ENCODE data around the gene TIMM10B. TPM values are rescaled to one million over a fixed set of nuclear protein-coding genes. Genes with fewer than 3 reads are reported as not detected.

Gene TIMM10B
- total and polyA plus RNA-seq, 2 of the 13 experiments (the other 11 are each of a cell fraction or from before 2014, with no cell fraction given): 34.9 to 39.5 TPM

GRCh38 chr11:6440906-6441358 lies 40.4 kb upstream of the TIMM10B start, which contains the start of gene HPX (continued):
- TF ChIP-seq SKIL (CRISPR knock-in tag; IDR thresholded peaks at IDR 0.05; ENCODE audit: borderline replicate concordance): peak; percentile 75; the same call in 1 of the 2 replicates
- no peak for TF ChIP-seq ZNF414 (CRISPR knock-in tag; IDR thresholded peaks at IDR 0.05)
- no peak for TF ChIP-seq ZNF775 (CRISPR knock-in tag; IDR thresholded peaks at IDR 0.05; ENCODE audit: borderline replicate concordance)
- no peak for TF ChIP-seq CREB1 (IDR thresholded peaks at IDR 0.05)
- 0 out of 2 replicates have a peak, but pooled peaks have one; percentile 34 for TF ChIP-seq CREB1 (CRISPR knock-in tag; IDR thresholded peaks at IDR 0.05)
- TF ChIP-seq PAXIP1 (CRISPR knock-in tag; conservative IDR thresholded peaks at IDR 0.05): peak; percentile 83
- peak; percentile 35; the same call in 1 of the 2 replicates for TF ChIP-seq ARID4A (CRISPR knock-in tag; IDR thresholded peaks at IDR 0.05; ENCODE audit: borderline replicate concordance)
- peak; percentile 87 for TF ChIP-seq FOXA3 (CRISPR knock-in tag; IDR thresholded peaks at IDR 0.05)
- peak; percentile 18; the same call in 1 of the 2 replicates for TF ChIP-seq ZNF710 (CRISPR knock-in tag; IDR thresholded peaks at IDR 0.05; ENCODE audit: borderline replicate concordance)
- peak; percentile 54 to 86; a peak in 3 of 4 replicates for TF ChIP-seq EP300 (IDR thresholded peaks at IDR 0.05; ENCODE audit: low read depth in 2 of 2, low read length in 2 of 2)
- peak; percentile 78 for TF ChIP-seq EP300 (CRISPR knock-in tag; IDR thresholded peaks at IDR 0.05; ENCODE audit: borderline replicate concordance)
- TF ChIP-seq NPAS2 (CRISPR knock-in tag; IDR thresholded peaks at IDR 0.05; ENCODE audit: borderline replicate concordance): no peak
- TF ChIP-seq CREM (IDR thresholded peaks at IDR 0.05): peak; percentile 54; the same call in 1 of the 2 replicates
- no peak for TF ChIP-seq CREM (CRISPR knock-in tag; IDR thresholded peaks at IDR 0.05)
- no peak for TF ChIP-seq KAT7 (CRISPR knock-in tag; IDR thresholded peaks at IDR 0.05; ENCODE audit: borderline replicate concordance)
- TF ChIP-seq ZNF274 (CRISPR knock-in tag; IDR thresholded peaks at IDR 0.05): no peak
- 0 out of 2 replicates have a peak, but pooled peaks have one; percentile 58 for TF ChIP-seq ZNF160 (CRISPR knock-in tag; IDR thresholded peaks at IDR 0.05)
